Natural killer cell (primary cell): ENCODE data around the gene DDIAS. TPM values are rescaled to one million over a fixed set of nuclear protein-coding genes. Genes with fewer than 3 reads are reported as not detected.

Experiments
- ATAC-seq, 3 donors: fragments of 150-1000 bp in 2 of 3; fragments of 200-7000 bp in 1 of 3; cut with Tn5 transposase; 1 replicate in 1 of 3; 2 replicates in 2 of 3; pipeline ENCODE4 v1.10.0; 2021; ENCODE audit warnings: mild to moderate bottlenecking in 2 of 3, moderate library complexity in 2 of 3
- DNase-seq, 2 donors: peaks; one replicate each; pipeline versions ENCODE4 v3.0.0 to v3.0.0-alpha.2; 2013 to 2021; ENCODE audit warnings: mixed read lengths in 1 of 2
- H3K27ac ChIP-seq: one replicate; pipeline ENCODE4 v1.5.1; 2013; ENCODE audit warnings: mild to moderate bottlenecking, low read length
- H3K27me3 ChIP-seq: one replicate; pipeline ENCODE4 v1.6.1; 2013; ENCODE audit warnings: low read length; ENCODE audit not compliant: control insufficient read depth, insufficient read depth
- H3K36me3 ChIP-seq: one replicate; pipeline ENCODE4 v1.6.1; 2013; ENCODE audit warnings: low read length; ENCODE audit not compliant: control insufficient read depth, insufficient read depth
- H3K4me1 ChIP-seq: one replicate; pipeline ENCODE4 v1.6.1; 2013; ENCODE audit warnings: low read length; ENCODE audit not compliant: control insufficient read depth, insufficient read depth
- H3K4me3 ChIP-seq: one replicate; pipeline ENCODE4 v1.5.1; 2013; ENCODE audit warnings: low read length
- H3K9me3 ChIP-seq: one replicate; pipeline ENCODE4 v1.6.1; 2013; ENCODE audit warnings: low read length; ENCODE audit not compliant: control insufficient read depth, insufficient read depth
- H3K27ac Mint-ChIP-seq, 2 donors: one replicate each; pipeline ENCODE4 v1.8.0; 2022; ENCODE audit warnings: mild to moderate bottlenecking in 2 of 2, mixed read lengths in 2 of 2, moderate library complexity in 1 of 2
- H3K27me3 Mint-ChIP-seq, 2 donors: one replicate each; pipeline ENCODE4 v1.8.0; 2022; ENCODE audit warnings: low read depth in 2 of 2, mixed read lengths in 2 of 2
- H3K36me3 Mint-ChIP-seq: one replicate; pipeline ENCODE4 v1.8.0; 2022; ENCODE audit warnings: mixed read lengths
- H3K4me1 Mint-ChIP-seq, 2 donors: one replicate each; pipeline ENCODE4 v1.8.0; 2022; ENCODE audit warnings: mixed read lengths in 2 of 2
- H3K4me3 Mint-ChIP-seq: one replicate; pipeline ENCODE4 v1.8.0; 2022; ENCODE audit warnings: mild to moderate bottlenecking, moderate library complexity, mixed read lengths
- H3K9me3 Mint-ChIP-seq, 2 donors: one replicate each; pipeline ENCODE4 v1.8.0; 2022; ENCODE audit warnings: mixed read lengths in 2 of 2
- WGBS: methylation state at CpG from one replicate; pipeline ENCODE4 v1.1.7; 2013; ENCODE audit warnings: missing lambda C conversion rate; ENCODE audit not compliant: insufficient coverage; 5-methylcytosine and 5-hydroxymethylcytosine counted together
- intact Hi-C: fragments of 100-400 bp; cut with micrococcal nuclease; formaldehyde crosslinking; loops from one replicate; pipeline ENCODE4 v1.14.2; 2022
- total RNA-seq, 4 donors: library from RNA; stranded (reverse); fragments of 120-200 nt in 1 of 4; gene quantifications; one replicate each; pipeline versions ENCODE4 v1.2.3 to v1.2.4, GENCODE V29; 2013 to 2022
- TF ChIP-seq, protein P1 (sequence below): fragments of 200-600 bp; IDR thresholded peaks from one replicate; pipeline ENCODE4 v1.8.0; 2022; ENCODE audit warnings: antibody characterized with exemption

Gene DDIAS
- total RNA-seq, 3 donors from 2014 or later (not counting 1 experiment from before 2014, with no cell fraction given) = 0.89 to 2.4 (median 1.8) TPM

DNA sequence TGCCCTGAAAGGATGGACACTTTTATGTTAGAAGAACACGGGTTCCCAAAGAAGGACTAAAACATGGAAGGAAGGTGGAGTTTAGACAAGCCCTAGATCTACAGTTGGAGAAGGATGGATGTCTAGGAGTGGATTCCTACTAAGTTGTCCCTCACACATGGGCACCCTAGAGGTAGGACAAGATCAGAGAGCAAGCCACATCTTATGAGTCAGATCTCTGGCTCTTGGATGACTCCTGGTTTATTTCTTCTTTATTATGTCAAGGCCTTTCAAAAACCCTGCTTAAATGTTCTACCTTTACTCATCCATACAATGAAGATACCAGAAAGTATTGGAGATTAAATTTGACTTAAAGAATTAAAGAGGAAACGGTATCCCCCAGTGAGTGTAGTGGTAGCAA is 35.7 kb upstream of the DDIAS start:
- no peak overlapping the region for H3K27ac Mint-ChIP-seq
- no peak overlapping the region for H3K4me3 ChIP-seq
- H3K4me1 ChIP-seq = peaks cover 3% of the 10 kb centered on the region
- H3K27me3 Mint-ChIP-seq = no peaks in the 10 kb centered on the region
- H3K36me3 ChIP-seq = no peaks in the 10 kb centered on the region
- TF ChIP-seq, protein P1, sequence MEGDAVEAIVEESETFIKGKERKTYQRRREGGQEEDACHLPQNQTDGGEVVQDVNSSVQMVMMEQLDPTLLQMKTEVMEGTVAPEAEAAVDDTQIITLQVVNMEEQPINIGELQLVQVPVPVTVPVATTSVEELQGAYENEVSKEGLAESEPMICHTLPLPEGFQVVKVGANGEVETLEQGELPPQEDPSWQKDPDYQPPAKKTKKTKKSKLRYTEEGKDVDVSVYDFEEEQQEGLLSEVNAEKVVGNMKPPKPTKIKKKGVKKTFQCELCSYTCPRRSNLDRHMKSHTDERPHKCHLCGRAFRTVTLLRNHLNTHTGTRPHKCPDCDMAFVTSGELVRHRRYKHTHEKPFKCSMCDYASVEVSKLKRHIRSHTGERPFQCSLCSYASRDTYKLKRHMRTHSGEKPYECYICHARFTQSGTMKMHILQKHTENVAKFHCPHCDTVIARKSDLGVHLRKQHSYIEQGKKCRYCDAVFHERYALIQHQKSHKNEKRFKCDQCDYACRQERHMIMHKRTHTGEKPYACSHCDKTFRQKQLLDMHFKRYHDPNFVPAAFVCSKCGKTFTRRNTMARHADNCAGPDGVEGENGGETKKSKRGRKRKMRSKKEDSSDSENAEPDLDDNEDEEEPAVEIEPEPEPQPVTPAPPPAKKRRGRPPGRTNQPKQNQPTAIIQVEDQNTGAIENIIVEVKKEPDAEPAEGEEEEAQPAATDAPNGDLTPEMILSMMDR = no peak
- DNase-seq = no peak
- no peaks in the 10 kb centered on the region for H3K27me3 ChIP-seq
- H3K27ac ChIP-seq = no peak overlapping the region
- 92% methylated on average over 2 of the region's 2 CpGs for WGBS
- no peak for ATAC-seq
- H3K4me3 Mint-ChIP-seq = no peak overlapping the region
- intact Hi-C loops = loop anchor here (2.0 kb wide), 1 partner anchor 35 kb away; the partner anchor contains the start of genes DDIAS and PRCP
- peaks cover 6% of the 10 kb centered on the region in 2 donors for H3K4me1 Mint-ChIP-seq
- no peaks in the 10 kb centered on the region for H3K36me3 Mint-ChIP-seq
- H3K9me3 Mint-ChIP-seq = no peaks in the 10 kb centered on the region
- no peaks in the 10 kb centered on the region for H3K9me3 ChIP-seq

DNA sequence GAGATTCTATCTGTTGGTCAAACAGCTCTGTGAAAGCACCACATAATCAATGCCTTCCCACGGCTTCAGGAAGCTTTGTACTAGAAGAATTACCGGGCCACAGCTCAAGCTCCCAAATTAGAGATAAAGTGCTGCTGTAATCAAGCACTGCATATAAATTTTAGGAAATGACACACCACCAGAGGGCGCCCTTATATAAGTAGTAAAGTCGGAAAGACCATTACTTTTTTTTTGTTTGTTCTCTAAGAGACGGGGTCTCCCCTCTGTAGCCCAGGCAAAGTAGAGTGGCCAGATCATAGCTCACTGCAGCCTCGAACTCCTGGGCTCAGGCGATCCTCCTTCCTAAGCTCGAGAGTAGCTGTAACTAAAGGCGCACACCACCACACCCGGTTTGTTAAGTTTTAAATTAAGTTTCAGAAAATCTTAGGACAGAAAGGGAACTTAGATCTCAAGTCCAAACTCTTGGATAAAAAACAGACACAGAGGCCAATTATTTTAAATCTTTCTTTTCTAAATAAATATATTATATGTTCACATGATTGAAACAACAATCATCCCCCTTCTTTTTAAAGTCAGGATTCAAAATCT is 33.9 kb upstream of the DDIAS start:
- Histone ChIP-seq H3K36me3 (no peaks in the 10 kb centered on the region), H3K4me1 (peaks cover 3% of the 10 kb centered on the region), H3K27ac (no peak overlapping the region), H3K4me3 (no peak overlapping the region), H3K27me3 (no peaks in the 10 kb centered on the region), H3K9me3 (no peaks in the 10 kb centered on the region)
- H3K4me3 Mint-ChIP-seq = peak overlapping the region; percentile 18
- ATAC-seq = peak; percentile 74 to 77 (median 76)
- WGBS = 24% methylated on average over 9 of the region's 10 CpGs
- intact Hi-C loops = loop anchor here (1.0 to 2.0 kb wide), 3 partner anchors 33 to 383 kb away; partner anchors contain the start of genes DDIAS and PRCP
- no peaks in the 10 kb centered on the region for H3K9me3 Mint-ChIP-seq
- H3K27ac Mint-ChIP-seq = no peak overlapping the region
- H3K27me3 Mint-ChIP-seq = no peaks in the 10 kb centered on the region
- no peaks in the 10 kb centered on the region for H3K36me3 Mint-ChIP-seq
- H3K4me1 Mint-ChIP-seq = peaks cover 8 to 10% of the 10 kb centered on the region in 2 donors
- peak; percentile 55 to 88 for DNase-seq
- TF ChIP-seq, protein P1 = peak; percentile 80

DNA sequence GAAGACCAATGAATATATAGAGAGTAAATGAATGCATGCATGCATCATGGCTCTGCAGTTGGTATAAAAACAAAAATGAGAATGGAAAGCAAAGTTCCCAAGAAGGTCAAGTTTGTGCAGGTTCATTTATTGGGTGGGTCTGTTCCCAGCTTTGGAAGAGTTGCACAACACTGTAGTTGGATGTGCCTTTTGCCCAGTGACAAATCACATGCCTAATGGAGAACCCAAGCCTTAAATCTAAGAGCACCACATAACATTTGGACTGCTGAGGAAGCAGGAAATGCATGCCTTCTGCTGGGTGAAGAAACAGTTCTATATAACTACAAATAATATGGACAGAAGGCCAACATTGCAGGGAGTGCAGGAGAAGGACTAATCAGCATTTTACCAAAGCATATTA is 31.9 kb upstream of the DDIAS start:
- Histone ChIP-seq H3K4me3 (no peak overlapping the region), H3K4me1 (peaks cover 3% of the 10 kb centered on the region), H3K27me3 (no peaks in the 10 kb centered on the region), H3K9me3 (no peaks in the 10 kb centered on the region), H3K36me3 (no peaks in the 10 kb centered on the region), H3K27ac (no peak overlapping the region)
- TF ChIP-seq, protein P1 = no peak
- no peaks in the 10 kb centered on the region for H3K9me3 Mint-ChIP-seq
- H3K27ac Mint-ChIP-seq = no peak overlapping the region
- H3K4me3 Mint-ChIP-seq = no peak overlapping the region
- H3K4me1 Mint-ChIP-seq = peaks cover 17 to 26% of the 10 kb centered on the region in 2 donors
- H3K27me3 Mint-ChIP-seq = no peaks in the 10 kb centered on the region
- DNase-seq = no peak
- ATAC-seq = no peak
- no peaks in the 10 kb centered on the region for H3K36me3 Mint-ChIP-seq
- intact Hi-C loops = no loop called here

DNA sequence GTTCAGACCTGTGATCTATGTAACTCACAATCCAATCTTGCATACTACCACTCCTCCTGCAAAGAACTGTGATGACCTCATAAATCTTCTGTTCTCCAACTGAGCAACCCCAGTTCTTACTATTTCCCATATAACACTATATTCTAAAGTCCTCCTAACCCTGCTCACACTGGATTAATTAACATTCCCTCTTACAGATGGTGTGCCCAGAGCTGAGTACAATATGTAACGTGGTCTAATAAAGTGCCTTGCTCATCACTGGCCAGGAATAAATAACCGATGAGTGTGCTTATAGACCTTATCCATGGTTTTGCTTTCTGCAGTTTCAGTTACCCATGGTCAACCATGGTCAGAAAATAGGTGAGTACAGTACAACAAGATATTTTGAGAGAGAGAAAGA is 29.9 kb upstream of the DDIAS start:
- Histone ChIP-seq H3K4me3 (no peak overlapping the region), H3K9me3 (no peaks in the 10 kb centered on the region), H3K27ac (no peak overlapping the region), H3K27me3 (no peaks in the 10 kb centered on the region), H3K4me1 (peaks cover 3% of the 10 kb centered on the region), H3K36me3 (no peaks in the 10 kb centered on the region)
- ATAC-seq (no peak), DNase-seq (no peak)
- Mint-ChIP-seq H3K9me3 (no peaks in the 10 kb centered on the region), H3K4me1 (peaks cover 22 to 26% of the 10 kb centered on the region in 2 donors), H3K27ac (no peak overlapping the region), H3K4me3 (no peak overlapping the region), H3K27me3 (no peaks in the 10 kb centered on the region), H3K36me3 (no peaks in the 10 kb centered on the region)
- TF ChIP-seq, protein P1 = no peak
- intact Hi-C loops = no loop called here
- 90% methylated on average over 2 of the region's 2 CpGs for WGBS
